Right ventricle myocardium superior (tissue), 1 donor: ENCODE measurements around the gene ZNF66. TPM values are rescaled to one million over a fixed set of nuclear protein-coding genes. Genes with fewer than 3 reads are reported as not detected.
A peak's percentile ranks its signal among the peaks of the same experiment; 100 is the strongest.
"Not testable (repeated sequence)": the region's sequence is repeated elsewhere in the genome, so short reads cannot be mapped to it uniquely, and the experiment has no call there.

Source experiments
- ATAC-seq: fragments of 200-7000 bp; cut with Tn5 transposase; one replicate; pipeline ENCODE4 v1.9.1; 2020; ENCODE audit warnings: mild to moderate bottlenecking; ENCODE audit not compliant: poor library complexity
- DNase-seq: peaks from one replicate; pipeline ENCODE4 v3.0.0-alpha.2; 2020
- intact Hi-C: fragments of 100-400 bp; cut with DNase I; formaldehyde crosslinking; loops from one replicate; pipeline ENCODE4 v1.11.2; 2022
- long read RNA-seq: library from polyadenylated mRNA; unstranded; transcript quantifications from one replicate; pipeline ENCODE4 v2.0.0, GENCODE V29; 2021
- total RNA-seq: library from RNA; stranded (reverse); fragmentation: NEBNext Ultra II Directional; extraction: Animal tissue kit (Norgen Biotek cat#: 25700); gene quantifications from one replicate; pipeline ENCODE4 v1.2.1, GENCODE V29; 2021
- donor health status: DM: no; HTN: yes; CAD: no; lungs with severe emphysema.

Gene ZNF66
- total RNA-seq: 0.62 TPM
- long read RNA-seq: 0 reads

GRCh38 chr19:20776083-20777076 lies at the start of gene ZNF66:
ZNF66 (plus strand) TSS chr19:20776304; CDS start chr19:20776448, 144 bp downstream.
- DNase-seq (peak; percentile 97), ATAC-seq (peak; percentile 100)
- intact Hi-C loops: no loop called here

GRCh38 chr19:20750169-20750568 lies 25.9 kb upstream of the ZNF66 start:
- DNase-seq, intact Hi-C loops, ATAC-seq: not testable (repeated sequence)

GRCh38 chr19:20752291-20752690 lies 23.8 kb upstream of the ZNF66 start:
- DNase-seq, intact Hi-C loops, ATAC-seq: not testable (repeated sequence)

- ATAC-seq, DNase-seq, intact Hi-C loops: not testable (repeated sequence)
Observed at GRCh38 chr19:20769225-20769736, 6.8 kb upstream of the ZNF66 start.

- DNase-seq (no peak), ATAC-seq (no peak)
- intact Hi-C loops: no loop called here
Observed at GRCh38 chr19:20787786-20788185, 11.7 kb downstream of the ZNF66 start.

- intact Hi-C loops: no loop called here
- DNase-seq (no peak), ATAC-seq (no peak)
Observed at GRCh38 chr19:20791806-20792205, 15.7 kb downstream of the ZNF66 start.

- DNase-seq, ATAC-seq, intact Hi-C loops: not testable (repeated sequence)
Observed at GRCh38 chr19:20806311-20807262, 30.5 kb downstream of the ZNF66 start.

GRCh38 chr19:20840371-20840770 lies 64.3 kb downstream of the ZNF66 start:
- intact Hi-C loops: no loop called here
- ATAC-seq: no peak
- no peak for DNase-seq

Other genes starting within 250 kb of the ZNF66 start
- gene ZNF737, start 210.5 kb upstream of the ZNF66 start, total RNA-seq: 4.1 TPM
- 5.9 TPM for gene ZNF626, start 114.7 kb upstream of the ZNF66 start, total RNA-seq
- 2.2 TPM for gene ZNF85, start 146.9 kb downstream of the ZNF66 start, total RNA-seq
- 3.8 TPM for gene ZNF430, start 244.4 kb downstream of the ZNF66 start, total RNA-seq